ENCODE data around the gene BBS2. TPM values are rescaled to one million over a fixed set of nuclear protein-coding genes. Genes with fewer than 3 reads are reported as not detected.

Gene BBS2
- total RNA-seq, 1 donor from 2014 or later, result 40.7 TPM

- Mint-ChIP-seq H3K27me3 (ENCODE audit: unreplicated experiment) (peaks cover 6% of the 10 kb centered on the region), H3K4me3 (ENCODE audit: unreplicated experiment) (no peak overlapping the region), H3K27ac (ENCODE audit: unreplicated experiment) (no peak overlapping the region), H3K36me3 (ENCODE audit: unreplicated experiment) (no peaks in the 10 kb centered on the region), H3K9me3 (ENCODE audit: unreplicated experiment) (no peaks in the 10 kb centered on the region), H3K4me1 (ENCODE audit: low read depth, unreplicated experiment) (no peaks in the 10 kb centered on the region)
- TF ChIP-seq CTCF (IDR thresholded peaks at IDR 0.05; ENCODE audit: partially characterized antibody, unreplicated experiment), result no peak
- DNase-seq, result no peak
Measured at GRCh38 chr16:56549744-56550385, 30.0 kb upstream of the BBS2 start.

DNA sequence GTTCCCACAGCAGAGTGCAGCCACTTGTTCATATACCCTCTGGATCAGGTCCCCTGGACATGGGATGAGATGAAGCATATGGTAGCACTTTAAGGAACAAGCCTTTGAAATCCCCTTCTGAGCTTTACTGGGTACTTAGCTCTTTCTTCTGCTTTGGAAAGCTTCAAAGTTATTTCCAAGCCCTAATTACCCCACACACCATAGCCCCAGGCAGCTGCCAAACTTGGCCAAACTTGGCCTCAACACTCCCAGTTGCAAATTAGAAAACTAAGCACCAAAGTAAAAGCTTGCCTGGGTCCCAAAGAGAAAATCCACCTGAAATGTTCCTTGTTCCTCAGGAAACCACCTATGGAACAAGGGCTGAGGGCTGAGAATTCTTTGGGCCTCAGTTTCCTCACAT is 29.3 kb upstream of the BBS2 start:
- H3K9me3 Mint-ChIP-seq (ENCODE audit: unreplicated experiment), result no peaks in the 10 kb centered on the region
- H3K36me3 Mint-ChIP-seq (ENCODE audit: unreplicated experiment), result no peaks in the 10 kb centered on the region
- DNase-seq, result no peak
- H3K4me1 Mint-ChIP-seq (ENCODE audit: low read depth, unreplicated experiment), result no peaks in the 10 kb centered on the region
- H3K27me3 Mint-ChIP-seq (ENCODE audit: unreplicated experiment), result peaks cover 6% of the 10 kb centered on the region
- H3K4me3 Mint-ChIP-seq (ENCODE audit: unreplicated experiment), result no peak overlapping the region
- no peak for TF ChIP-seq CTCF (IDR thresholded peaks at IDR 0.05; ENCODE audit: partially characterized antibody, unreplicated experiment)
- no peak overlapping the region for H3K27ac Mint-ChIP-seq (ENCODE audit: unreplicated experiment)

DNA sequence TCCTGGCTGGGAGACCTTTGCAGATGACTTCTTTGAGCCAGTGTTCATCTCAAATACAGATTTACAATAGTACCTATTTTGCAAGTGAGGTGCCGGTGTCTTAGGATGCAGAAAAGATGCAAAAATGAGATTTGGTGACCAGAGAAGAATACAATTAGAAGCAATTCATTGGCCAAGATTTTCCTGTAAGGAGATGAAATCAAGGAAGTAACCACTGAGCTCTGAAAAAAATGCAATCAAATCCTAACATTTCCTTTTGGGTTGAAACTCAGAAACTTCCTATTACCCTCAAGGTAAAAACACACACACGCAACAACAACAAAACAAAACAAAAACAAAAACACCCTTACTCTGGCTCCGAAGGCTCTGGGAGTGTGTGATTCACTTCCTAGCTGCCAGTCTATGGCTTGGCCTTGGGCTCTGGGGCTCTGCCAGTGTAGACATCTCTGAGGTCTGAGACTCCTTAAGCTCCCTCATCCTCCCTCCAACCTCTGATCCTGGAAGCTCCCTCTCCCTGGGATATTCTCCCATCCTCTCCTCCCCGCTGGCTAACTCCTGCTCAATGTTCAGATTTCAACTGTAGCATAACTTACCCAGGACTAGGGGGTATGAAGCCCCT is 28.2 kb upstream of the BBS2 start:
- DNase-seq, result no peak
- no peaks in the 10 kb centered on the region for H3K36me3 Mint-ChIP-seq (ENCODE audit: unreplicated experiment)
- H3K27me3 Mint-ChIP-seq (ENCODE audit: unreplicated experiment), result peaks cover 5% of the 10 kb centered on the region
- no peak overlapping the region for H3K4me3 Mint-ChIP-seq (ENCODE audit: unreplicated experiment)
- TF ChIP-seq CTCF (IDR thresholded peaks at IDR 0.05; ENCODE audit: partially characterized antibody, unreplicated experiment), result no peak
- H3K9me3 Mint-ChIP-seq (ENCODE audit: unreplicated experiment), result no peaks in the 10 kb centered on the region
- H3K27ac Mint-ChIP-seq (ENCODE audit: unreplicated experiment), result no peak overlapping the region
- H3K4me1 Mint-ChIP-seq (ENCODE audit: low read depth, unreplicated experiment), result no peaks in the 10 kb centered on the region

DNA sequence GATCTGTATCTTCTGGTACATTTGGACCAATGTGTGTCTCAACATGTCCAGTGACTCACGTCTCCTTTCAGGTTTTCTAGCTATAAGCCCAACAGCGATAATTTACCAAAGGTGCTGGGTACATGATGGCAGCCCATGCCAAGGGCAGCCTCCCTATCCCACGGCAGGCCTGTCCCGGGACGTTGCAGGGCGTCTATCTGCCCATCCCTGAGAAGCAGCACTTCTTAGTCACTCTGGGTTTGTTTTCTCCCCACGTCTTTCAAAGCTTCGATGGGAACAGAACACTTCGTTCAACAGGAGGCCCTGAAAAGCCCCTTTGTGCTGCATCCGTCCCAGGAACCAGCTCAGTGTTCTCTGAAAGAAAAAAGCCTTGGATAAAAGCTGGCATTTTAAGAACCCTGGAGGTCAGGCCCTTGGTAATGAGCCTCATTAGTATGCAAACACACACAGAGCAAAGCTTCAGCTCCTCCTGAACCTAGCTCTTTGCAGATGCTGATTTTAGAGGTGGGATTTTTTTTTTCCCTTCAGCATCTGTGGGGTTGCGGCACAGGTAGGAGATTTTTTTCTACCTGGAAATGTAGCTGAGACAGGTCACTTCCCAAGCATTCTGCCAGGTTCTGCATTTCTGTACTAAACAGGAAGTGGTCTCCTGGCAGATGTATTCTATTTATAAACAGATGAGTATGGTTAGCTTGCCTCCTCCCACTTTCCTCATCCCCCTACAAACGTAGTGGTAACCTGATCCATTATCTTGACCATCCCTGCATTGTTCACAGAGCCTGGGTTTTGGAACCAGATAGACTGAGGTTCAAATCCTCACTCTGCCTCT is 27.5 kb upstream of the BBS2 start:
- peaks cover 5% of the 10 kb centered on the region for H3K27me3 Mint-ChIP-seq (ENCODE audit: unreplicated experiment)
- no peak for DNase-seq
- no peaks in the 10 kb centered on the region for H3K36me3 Mint-ChIP-seq (ENCODE audit: unreplicated experiment)
- H3K9me3 Mint-ChIP-seq (ENCODE audit: unreplicated experiment), result no peaks in the 10 kb centered on the region
- no peak overlapping the region for H3K4me3 Mint-ChIP-seq (ENCODE audit: unreplicated experiment)
- no peak for TF ChIP-seq CTCF (IDR thresholded peaks at IDR 0.05; ENCODE audit: partially characterized antibody, unreplicated experiment)
- H3K4me1 Mint-ChIP-seq (ENCODE audit: low read depth, unreplicated experiment), result no peaks in the 10 kb centered on the region
- H3K27ac Mint-ChIP-seq (ENCODE audit: unreplicated experiment), result no peak overlapping the region

DNA sequence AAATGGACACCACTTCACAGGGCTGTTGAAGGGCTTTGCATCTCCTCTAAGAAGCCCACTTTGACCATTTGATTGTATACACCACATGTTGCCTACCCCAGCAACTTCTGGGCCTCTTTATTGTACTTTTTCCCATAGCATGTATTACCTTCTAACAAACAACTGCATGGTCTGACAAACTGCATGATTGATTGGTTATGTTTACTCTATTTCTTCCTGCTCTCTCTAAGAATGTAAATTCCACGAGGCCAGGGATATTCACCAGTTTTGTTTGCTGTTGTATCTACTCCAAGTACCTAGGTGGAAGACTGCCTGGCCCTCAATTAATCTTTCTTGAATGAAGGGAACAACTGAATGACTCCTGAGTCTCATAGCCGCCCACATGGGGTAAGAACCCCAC is 22.2 kb upstream of the BBS2 start:
- H3K27me3 Mint-ChIP-seq (ENCODE audit: unreplicated experiment), result peaks cover 2% of the 10 kb centered on the region
- H3K4me3 Mint-ChIP-seq (ENCODE audit: unreplicated experiment), result no peak overlapping the region
- H3K36me3 Mint-ChIP-seq (ENCODE audit: unreplicated experiment), result no peaks in the 10 kb centered on the region
- H3K9me3 Mint-ChIP-seq (ENCODE audit: unreplicated experiment), result no peaks in the 10 kb centered on the region
- TF ChIP-seq CTCF (IDR thresholded peaks at IDR 0.05; ENCODE audit: partially characterized antibody, unreplicated experiment), result no peak
- DNase-seq, result no peak
- H3K4me1 Mint-ChIP-seq (ENCODE audit: low read depth, unreplicated experiment), result no peaks in the 10 kb centered on the region
- no peak overlapping the region for H3K27ac Mint-ChIP-seq (ENCODE audit: unreplicated experiment)
